Activated CD4-positive, alpha-beta T cell treated with anti-CD3 and anti-CD28 coated beads for 48 hours (primary cell): ENCODE data around the gene IFITM2.

Source experiments
- DNase-seq: peaks from one replicate; pipeline ENCODE4 v3.0.0-alpha.2; 2020

IFITM2 gene

DNA sequence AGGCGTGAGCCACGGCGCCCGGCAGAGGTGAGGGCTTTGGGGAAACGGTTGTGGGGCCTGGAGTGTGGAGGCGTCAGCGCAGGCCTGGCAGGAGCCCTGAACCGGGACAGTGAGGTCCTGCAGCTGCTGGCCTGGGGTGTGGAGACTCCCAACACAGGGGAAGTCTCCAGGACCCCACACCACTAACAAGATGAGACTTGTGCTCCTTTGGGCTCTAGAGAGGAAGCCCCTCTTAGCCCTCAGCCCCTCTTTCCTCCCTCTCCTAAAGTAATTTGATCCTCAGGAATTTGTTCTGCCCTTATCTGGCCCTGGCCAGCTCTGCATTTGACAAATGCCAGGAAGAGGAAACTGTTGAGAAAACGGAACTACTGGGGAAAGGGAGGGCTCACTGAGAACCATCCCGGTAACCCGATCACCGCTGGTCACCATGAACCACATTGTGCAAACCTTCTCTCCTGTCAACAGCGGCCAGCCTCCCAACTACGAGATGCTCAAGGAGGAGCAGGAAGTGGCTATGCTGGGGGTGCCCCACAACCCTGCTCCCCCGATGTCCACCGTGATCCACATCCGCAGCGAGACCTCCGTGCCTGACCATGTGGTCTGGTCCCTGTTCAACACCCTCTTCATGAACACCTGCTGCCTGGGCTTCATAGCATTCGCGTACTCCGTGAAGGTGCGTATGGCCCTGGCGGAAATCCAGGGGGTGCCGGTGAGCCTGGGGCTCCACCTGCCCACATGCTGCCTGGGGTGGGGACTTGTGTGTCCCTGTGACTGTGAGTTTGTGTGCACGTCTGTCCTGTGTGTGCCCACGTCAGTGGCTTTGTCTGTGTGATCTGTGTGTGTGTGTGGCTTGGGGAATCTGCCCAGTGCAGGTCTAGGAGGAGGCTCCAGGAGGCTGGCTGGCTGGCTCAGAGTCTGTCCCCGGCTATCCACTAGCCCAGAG lies at the start of gene IFITM2:
Gene IFITM2 (plus strand): TSS at position 51 of the 943 bp plus-strand sequence. CDS start 377 bp downstream, at position 428.
- DNase-seq = peak; percentile 63

- DNase-seq = no peak
Observed at GRCh38 chr11:259413-259812, 48.2 kb upstream of the IFITM2 start.

- no peak for DNase-seq
Observed at GRCh38 chr11:261624-262023, 46.0 kb upstream of the IFITM2 start.

GRCh38 chr11:266676-267439 lies 40.8 kb upstream of the IFITM2 start:
- DNase-seq = peak; percentile 43

DNA sequence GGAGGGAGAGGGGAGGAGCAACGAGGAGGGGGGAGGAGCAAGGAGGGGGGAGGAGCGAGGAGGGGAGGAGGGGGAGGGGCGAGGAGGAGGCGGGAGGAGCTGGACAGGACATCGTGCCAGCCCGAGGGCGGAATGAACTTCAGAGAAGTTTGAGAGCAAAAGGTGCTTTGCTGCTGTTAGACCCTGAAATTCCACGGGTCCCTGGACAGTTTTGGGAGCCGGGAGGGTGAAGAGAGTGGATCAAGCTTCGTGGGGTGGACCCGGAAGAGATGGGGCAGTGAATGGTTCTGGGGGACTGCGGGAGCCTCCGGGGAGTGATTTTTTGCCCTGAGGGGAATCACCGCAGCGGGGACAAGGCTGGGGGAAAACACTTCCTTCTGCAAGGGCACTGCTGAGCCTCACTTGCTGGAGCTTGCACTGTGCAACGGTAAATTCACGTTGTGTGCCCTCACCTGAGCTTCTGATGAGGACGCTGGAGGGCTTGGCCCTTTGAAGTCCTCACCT lies 40.1 kb upstream of the IFITM2 start:
- DNase-seq = peak; percentile 74

- peak; percentile 51 for DNase-seq
Observed at GRCh38 chr11:268716-269145, 38.9 kb upstream of the IFITM2 start.

GRCh38 chr11:269146-269890 lies 38.3 kb upstream of the IFITM2 start:
- peak; percentile 62 for DNase-seq

GRCh38 chr11:270451-271318 lies 36.9 kb upstream of the IFITM2 start:
- DNase-seq = no peak

GRCh38 chr11:271319-271715 lies 36.3 kb upstream of the IFITM2 start:
- no peak for DNase-seq

GRCh38 chr11:272195-272930 lies 35.3 kb upstream of the IFITM2 start:
- no peak for DNase-seq

GRCh38 chr11:272931-273198 lies 34.8 kb upstream of the IFITM2 start:
- DNase-seq = no peak

- no peak for DNase-seq
Observed at GRCh38 chr11:276219-276618, 31.4 kb upstream of the IFITM2 start.

- no peak for DNase-seq
Observed at GRCh38 chr11:278001-278951, 29.3 kb upstream of the IFITM2 start, which contains the start of gene NLRP6. Gene NLRP6 (plus strand): TSS chr11:278407. CDS start chr11:278570, 163 bp downstream.

GRCh38 chr11:279040-279965 lies 28.3 kb upstream of the IFITM2 start:
- no peak for DNase-seq

DNA sequence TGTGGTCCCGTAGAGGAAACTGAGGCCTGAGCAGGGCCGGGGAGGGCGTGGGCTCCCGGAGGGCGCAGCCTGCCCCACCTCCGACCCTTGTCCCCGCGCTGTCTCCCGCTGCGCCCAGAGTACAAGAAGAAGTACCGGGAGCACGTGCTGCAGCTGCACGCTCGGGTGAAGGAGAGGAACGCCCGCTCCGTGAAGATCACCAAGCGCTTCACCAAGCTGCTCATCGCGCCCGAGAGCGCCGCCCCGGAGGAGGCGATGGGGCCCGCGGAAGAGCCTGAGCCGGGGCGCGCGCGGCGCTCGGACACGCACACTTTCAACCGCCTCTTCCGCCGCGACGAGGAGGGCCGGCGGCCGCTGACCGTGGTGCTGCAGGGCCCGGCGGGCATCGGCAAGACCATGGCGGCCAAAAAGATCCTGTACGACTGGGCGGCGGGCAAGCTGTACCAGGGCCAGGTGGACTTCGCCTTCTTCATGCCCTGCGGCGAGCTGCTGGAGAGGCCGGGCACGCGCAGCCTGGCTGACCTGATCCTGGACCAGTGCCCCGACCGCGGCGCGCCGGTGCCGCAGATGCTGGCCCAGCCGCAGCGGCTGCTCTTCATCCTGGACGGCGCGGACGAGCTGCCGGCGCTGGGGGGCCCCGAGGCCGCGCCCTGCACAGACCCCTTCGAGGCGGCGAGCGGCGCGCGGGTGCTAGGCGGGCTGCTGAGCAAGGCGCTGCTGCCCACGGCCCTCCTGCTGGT lies 27.5 kb upstream of the IFITM2 start:
- peak; percentile 69 for DNase-seq

- peak; percentile 57 for DNase-seq
Observed at GRCh38 chr11:280706-281485, 26.7 kb upstream of the IFITM2 start.

DNA sequence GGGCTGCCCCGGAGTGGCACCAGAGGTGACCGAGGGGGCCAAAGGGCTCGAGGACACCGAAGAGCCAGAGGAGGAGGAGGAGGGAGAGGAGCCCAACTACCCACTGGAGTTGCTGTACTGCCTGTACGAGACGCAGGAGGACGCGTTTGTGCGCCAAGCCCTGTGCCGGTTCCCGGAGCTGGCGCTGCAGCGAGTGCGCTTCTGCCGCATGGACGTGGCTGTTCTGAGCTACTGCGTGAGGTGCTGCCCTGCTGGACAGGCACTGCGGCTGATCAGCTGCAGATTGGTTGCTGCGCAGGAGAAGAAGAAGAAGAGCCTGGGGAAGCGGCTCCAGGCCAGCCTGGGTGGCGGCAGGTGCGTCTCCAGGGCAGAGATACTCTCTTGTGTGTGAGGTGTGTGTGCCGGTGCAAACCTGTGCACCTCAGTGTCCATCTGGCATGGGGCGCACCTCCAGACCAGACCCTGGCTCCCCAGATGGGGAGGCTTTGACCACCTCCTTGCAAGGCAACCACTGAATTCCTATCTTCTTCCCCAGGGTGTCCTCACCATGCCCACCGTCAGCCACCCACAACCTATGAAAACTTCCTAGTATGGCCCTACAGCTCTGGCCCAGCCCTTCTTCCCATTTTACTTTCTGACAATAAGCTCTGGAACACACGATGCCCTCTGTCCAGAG lies 26.0 kb upstream of the IFITM2 start:
- peak; percentile 49 for DNase-seq
